ENCODE data around the gene TPST2. TPM values are rescaled to one million over a fixed set of nuclear protein-coding genes. Genes with fewer than 3 reads are reported as not detected.

Gene TPST2
- total and polyA plus RNA-seq, 8 donors: 91.4 to 534 (median 175) TPM

DNA sequence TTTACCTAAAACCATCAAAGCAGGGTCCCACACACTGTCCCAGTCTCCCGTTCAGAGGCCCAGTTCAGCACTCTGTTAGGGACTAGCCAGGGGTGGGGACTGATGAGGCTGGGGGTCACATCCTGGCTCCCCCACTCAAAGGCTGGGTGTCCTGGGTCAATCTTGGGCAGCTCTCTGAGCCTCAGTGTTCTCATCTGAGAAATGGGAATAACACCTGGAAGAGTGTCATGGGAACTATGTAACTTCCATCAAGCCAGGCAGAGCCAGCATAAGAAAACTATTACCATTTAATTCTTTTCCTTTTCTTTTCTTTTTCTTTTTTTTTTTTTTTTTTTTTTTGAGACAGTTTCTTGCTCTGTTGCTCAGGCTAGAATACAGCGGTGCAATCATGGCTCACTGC, 38.4 kb downstream of the TPST2 start:
- H3K4me1 ChIP-seq: peaks cover 19 to 58% (median 35%) of the 10 kb centered on the region in 3 donors
- H3K27ac ChIP-seq: peak overlapping the region in 2 of 4 donors; percentile 82 to 85
- TF ChIP-seq, protein P1, sequence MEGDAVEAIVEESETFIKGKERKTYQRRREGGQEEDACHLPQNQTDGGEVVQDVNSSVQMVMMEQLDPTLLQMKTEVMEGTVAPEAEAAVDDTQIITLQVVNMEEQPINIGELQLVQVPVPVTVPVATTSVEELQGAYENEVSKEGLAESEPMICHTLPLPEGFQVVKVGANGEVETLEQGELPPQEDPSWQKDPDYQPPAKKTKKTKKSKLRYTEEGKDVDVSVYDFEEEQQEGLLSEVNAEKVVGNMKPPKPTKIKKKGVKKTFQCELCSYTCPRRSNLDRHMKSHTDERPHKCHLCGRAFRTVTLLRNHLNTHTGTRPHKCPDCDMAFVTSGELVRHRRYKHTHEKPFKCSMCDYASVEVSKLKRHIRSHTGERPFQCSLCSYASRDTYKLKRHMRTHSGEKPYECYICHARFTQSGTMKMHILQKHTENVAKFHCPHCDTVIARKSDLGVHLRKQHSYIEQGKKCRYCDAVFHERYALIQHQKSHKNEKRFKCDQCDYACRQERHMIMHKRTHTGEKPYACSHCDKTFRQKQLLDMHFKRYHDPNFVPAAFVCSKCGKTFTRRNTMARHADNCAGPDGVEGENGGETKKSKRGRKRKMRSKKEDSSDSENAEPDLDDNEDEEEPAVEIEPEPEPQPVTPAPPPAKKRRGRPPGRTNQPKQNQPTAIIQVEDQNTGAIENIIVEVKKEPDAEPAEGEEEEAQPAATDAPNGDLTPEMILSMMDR (IDR thresholded peaks at IDR 0.05): no peak
- FAIRE-seq (no peak), ATAC-seq (no peak), DNase-seq (no peak)
- H3K27me3 ChIP-seq: no peaks in the 10 kb centered on the region
- intact Hi-C loops (cut with DNase I): no loop called here
- H3K4me3 ChIP-seq: no peak overlapping the region
- WGBS, 2 donors: 75 to 76% methylated on average over 2 of the region's 2 CpGs
- H3K9me3 ChIP-seq: no peaks in the 10 kb centered on the region
- H3K36me3 ChIP-seq: peaks cover 0 to under 1% (median 0%) of the 10 kb centered on the region in 3 donors

DNA sequence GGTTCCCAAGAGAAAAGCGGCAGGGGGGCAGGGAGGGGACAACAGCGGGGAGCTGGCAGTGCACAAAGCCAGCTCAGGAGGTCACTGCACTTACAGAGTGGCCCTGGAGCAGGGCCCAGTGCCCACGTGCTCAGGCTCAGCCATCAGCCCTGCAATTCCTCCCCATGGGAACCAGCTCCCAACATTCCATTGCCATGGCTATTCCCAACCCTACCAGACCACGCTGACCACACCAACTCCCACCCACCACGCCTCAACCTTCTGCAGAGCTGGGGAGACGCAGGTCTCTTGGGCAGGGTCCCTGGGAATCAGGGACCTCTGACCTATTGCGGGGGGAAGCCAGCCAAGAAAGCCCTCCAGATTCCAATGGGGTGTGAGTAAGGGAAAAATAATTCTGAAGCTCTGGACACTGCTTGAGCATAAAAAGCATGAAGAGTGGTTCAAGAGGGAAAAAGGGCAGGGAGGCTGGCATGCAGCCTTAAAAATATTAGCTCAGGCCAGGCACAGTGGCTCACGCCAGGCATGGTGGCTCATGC, 39.4 kb downstream of the TPST2 start:
- Histone ChIP-seq H3K4me3 (no peak overlapping the region), H3K27me3 (no peaks in the 10 kb centered on the region), H3K27ac (peak overlapping the region in 3 of 4 donors; percentile 22 to 85 (median 82)), H3K4me1 (peaks cover 19 to 48% (median 25%) of the 10 kb centered on the region in 3 donors), H3K36me3 (peaks cover 0 to 5% (median 0%) of the 10 kb centered on the region in 3 donors), H3K9me3 (no peaks in the 10 kb centered on the region)
- ATAC-seq (peak; percentile 32 to 67 (median 58)), DNase-seq (peak in 5 of 6 donors; percentile 64 to 77 (median 68)), FAIRE-seq (no peak)
- WGBS, 2 donors: 46% methylated on average over 8 of the region's 8 CpGs
- TF ChIP-seq, protein P1 (IDR thresholded peaks at IDR 0.05): no peak
- intact Hi-C loops (cut with DNase I): no loop called here

DNA sequence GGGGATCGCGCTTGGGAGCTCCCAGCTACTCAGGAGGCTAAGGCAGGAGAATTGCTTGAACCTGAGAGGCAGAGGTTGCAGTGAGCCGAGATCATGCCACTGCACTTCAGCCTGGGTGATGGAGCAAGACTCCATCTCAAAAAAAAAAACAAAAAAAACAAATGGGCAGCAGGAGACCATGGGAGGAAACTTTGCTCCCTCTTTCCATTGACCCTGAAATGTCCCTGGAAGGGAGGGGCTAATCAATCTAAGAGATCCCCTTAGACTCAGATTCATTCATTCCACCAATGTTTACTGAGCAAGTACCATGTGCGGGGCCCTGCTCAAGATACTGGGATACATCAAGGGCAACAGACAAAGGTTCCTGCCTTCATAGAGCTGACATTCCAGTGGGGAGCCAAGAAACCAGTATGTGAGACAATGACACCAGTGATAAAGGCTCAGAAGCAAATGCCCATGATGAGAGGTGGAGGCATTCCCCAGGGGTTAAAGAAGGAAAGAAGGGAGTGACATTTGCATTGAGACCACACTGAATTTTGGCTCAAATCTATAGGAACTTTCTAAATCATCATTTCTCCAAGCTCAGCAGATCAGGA, 39.9 kb downstream of the TPST2 start:
- DNase-seq: no peak
- peaks cover 0 to 5% (median 0%) of the 10 kb centered on the region in 3 donors for H3K36me3 ChIP-seq
- ATAC-seq: no peak
- H3K9me3 ChIP-seq: no peaks in the 10 kb centered on the region
- peak overlapping the region in 2 of 4 donors; percentile 82 to 85 for H3K27ac ChIP-seq
- FAIRE-seq: no peak
- 64 to 68% methylated on average over 4 of the region's 4 CpGs for WGBS, 2 donors
- no peaks in the 10 kb centered on the region for H3K27me3 ChIP-seq
- peaks cover 19 to 45% (median 26%) of the 10 kb centered on the region in 3 donors for H3K4me1 ChIP-seq
- TF ChIP-seq, protein P1 (IDR thresholded peaks at IDR 0.05): no peak
- intact Hi-C loops (cut with DNase I): no loop called here
- H3K4me3 ChIP-seq: no peak overlapping the region

DNA sequence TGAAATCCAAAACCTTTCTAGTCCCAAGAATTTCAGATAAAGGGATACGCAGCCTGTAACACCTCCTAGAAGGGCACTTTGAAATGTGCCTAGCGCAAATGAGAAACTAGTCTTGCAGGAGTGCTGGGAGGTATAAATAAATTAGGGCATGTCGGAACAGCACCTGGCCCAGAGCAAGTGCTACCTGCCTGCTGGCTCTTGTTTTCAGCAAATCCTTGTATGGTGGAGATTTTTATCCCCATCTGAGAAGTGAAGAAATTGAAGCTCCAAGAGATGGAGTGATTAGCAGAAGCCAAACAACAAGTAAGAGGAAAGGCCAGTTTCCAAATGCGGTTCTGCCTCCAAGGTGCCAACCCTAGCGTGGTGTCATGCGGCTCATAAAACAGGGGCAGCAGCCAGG, 40.9 kb downstream of the TPST2 start:
- Histone ChIP-seq H3K4me1 (peaks cover 10 to 37% (median 22%) of the 10 kb centered on the region in 3 donors), H3K9me3 (no peaks in the 10 kb centered on the region), H3K36me3 (peaks cover 0 to 5% (median 0%) of the 10 kb centered on the region in 3 donors), H3K4me3 (no peak overlapping the region), H3K27me3 (no peaks in the 10 kb centered on the region), H3K27ac (peak overlapping the region in 2 of 4 donors; percentile 44 to 58)
- FAIRE-seq (no peak), DNase-seq (no peak), ATAC-seq (no peak)
- TF ChIP-seq, protein P1 (IDR thresholded peaks at IDR 0.05): no peak
- intact Hi-C loops (cut with DNase I): no loop called here
- 48 to 50% methylated on average over 6 of the region's 6 CpGs for WGBS, 2 donors

DNA sequence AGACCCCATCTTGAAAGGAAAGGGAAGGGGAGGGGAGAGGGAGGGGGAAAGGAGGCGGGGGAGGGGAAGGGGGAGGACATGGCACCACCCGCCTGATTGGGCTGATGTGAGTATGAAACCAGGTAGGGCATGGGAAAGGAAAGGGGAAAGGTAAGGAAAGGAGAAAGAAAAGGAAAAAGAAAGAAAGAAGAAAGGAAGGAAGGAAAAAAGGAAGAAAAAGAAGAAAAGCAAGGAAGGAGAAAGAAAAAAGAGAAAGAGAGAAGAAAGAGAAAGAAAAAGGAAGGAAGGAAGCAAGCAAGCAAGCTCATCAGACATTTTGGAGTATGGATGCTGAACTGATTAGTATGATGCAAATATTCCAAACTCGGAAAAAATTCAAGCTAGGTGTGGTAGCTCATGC, 41.6 kb downstream of the TPST2 start:
- FAIRE-seq (no peak), ATAC-seq (no peak), DNase-seq (no peak)
- TF ChIP-seq, protein P1 (IDR thresholded peaks at IDR 0.05): no peak
- Histone ChIP-seq H3K27ac (no peak overlapping the region), H3K9me3 (no peaks in the 10 kb centered on the region), H3K4me1 (peaks cover 10 to 30% (median 19%) of the 10 kb centered on the region in 3 donors), H3K27me3 (no peaks in the 10 kb centered on the region), H3K36me3 (peaks cover 0 to 9% (median 0%) of the 10 kb centered on the region in 3 donors), H3K4me3 (no peak overlapping the region)
- WGBS, 2 donors: 74 to 79% methylated on average over 3 of the region's 3 CpGs
- intact Hi-C loops (cut with DNase I): no loop called here

Data from pancreas (tissue), 10 donors.